Sciatic nerve (tissue), 2 donors: ENCODE results near the gene KRT33A. TPM values are rescaled to one million over a fixed set of nuclear protein-coding genes. Genes with fewer than 3 reads are reported as not detected.

Source experiments
- ATAC-seq: fragments of 200-7000 bp; cut with Tn5 transposase; one replicate; pipeline ENCODE4 v1.9.1; 2020; ENCODE audit warnings: mild to moderate bottlenecking, moderate library complexity
- DNase-seq: peaks from one replicate; pipeline ENCODE4 v3.0.0-alpha.2; 2020; ENCODE audit warnings: low spot score
- intact Hi-C: fragments of 100-400 bp; cut with DNase I; formaldehyde crosslinking; loops from one replicate; pipeline ENCODE4 v1.14.2; 2022
- total RNA-seq: library from RNA; stranded (reverse); fragmentation: NEBNext Ultra II Directional; extraction: Animal tissue kit (Norgen Biotek cat#: 25700); gene quantifications from one replicate; pipeline ENCODE4 v1.2.1, GENCODE V29; 2021
- donor health status: DM: no; HTN: no; CAD: no.
- donor health status: DM: no; HTN: no; CAD: no.

Gene KRT33A
- total RNA-seq, 1 donor from 2014 or later: not detected

DNA sequence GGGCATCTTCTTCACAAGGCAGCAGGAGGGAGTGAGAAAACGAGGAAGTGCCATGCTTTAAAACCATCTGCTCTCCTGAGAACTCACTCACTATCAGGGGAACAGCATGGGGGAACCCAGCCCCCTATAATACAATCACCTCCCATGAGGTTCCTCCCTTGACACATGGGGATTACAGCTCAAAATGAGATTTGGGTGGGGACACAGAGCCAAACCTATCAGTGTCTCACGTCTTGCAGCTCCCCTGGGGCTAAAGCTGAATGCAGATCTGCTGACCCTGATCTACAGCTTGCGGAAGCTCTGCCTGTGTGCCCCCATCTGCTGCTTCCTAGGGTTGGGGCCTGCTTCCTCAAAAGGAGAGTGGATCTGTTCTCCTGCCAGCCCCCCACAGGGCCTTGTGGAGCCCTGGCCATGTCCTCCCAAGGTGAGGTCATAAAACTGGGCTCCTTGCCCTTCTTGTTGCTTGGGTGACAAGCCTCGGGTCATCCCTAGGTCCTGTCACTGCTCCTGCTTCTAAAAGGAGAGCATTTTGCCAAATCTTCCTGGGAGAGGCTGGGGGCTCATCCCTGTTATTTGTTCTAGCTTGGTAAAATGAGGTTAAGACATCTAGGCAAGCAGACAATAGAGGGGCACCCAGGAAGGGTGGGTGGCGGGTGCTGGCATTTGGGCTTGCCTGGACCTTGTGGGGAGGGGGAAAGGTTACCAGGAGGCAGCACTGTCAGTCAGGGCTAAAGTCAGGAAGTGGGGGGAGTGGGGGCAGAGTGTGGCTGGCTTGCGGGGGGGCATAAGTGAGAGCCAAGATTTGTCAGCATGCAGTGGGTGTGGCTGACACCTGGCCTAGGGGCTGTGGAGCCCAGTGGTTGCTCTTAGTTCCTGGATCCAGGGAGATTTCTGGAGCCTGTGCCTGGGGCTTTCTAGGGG is 16.0 kb downstream of the KRT33A start:
- intact Hi-C loops: no loop called here
- ATAC-seq (no peak), DNase-seq (no peak)

DNA sequence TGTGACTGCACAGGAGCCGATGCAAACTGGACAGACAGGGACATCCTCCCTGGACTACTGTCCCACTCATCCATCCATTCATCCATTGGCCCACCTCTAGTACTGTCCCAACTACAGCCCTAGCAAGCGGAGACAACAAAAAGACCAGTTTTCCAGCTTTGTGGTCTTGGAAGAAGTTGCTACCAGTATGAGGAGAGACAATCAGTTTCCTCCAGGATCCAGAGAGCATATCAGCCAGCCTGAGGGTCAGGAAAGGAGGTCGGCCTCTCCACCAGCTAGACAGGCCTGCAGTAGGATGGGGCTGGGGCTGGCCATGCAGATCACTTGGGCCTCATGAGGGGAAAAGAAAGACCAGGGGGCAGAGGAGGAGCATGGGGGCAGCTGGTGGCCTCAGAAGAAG is 16.8 kb downstream of the KRT33A start:
- no peak for ATAC-seq
- no peak for DNase-seq
- intact Hi-C loops: no loop called here

DNA sequence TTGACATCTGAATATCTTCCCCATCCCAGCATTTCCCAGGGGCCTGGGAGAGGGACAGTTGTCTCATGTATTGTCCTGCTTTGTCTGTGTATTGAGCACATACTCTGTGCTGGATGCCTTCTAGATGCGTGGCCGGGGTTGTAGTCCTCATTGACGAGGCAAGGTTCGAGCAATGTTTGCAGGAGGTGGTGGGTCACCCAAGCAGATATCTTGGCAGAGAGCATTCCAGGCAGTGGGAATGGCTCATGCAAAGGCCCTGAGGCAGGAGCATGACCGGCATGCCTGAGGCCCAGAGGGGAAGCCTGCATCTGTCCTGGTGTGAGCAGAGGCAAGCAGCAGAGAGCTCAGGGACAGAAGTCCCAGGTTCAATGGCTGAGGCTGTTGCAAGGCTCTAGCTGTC is 17.5 kb downstream of the KRT33A start:
- intact Hi-C loops: no loop called here
- DNase-seq: no peak

DNA sequence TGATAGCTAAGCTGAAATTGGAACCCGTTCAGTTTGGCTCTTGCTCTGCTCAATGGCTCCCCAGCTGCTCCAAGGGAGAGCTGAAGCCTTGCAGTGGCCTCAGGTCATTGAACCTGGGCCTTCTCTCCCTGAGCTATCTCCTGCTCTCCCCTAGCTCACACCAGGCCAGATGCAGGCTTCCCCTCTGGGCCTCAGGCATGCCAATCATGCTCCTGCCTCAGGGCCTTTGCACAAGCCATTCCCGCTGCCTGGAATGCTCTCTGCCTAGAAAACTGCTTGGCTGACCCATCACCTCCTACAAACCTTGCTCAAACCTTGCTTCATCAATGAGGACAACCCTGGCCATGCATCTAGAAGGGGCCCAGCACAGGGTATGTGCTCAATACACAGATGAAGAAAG is 18.4 kb downstream of the KRT33A start:
- DNase-seq (no peak), ATAC-seq (no peak)
- intact Hi-C loops: no loop called here

More for the DNA sequence above, 17.5 kb downstream of the KRT33A start:
- ATAC-seq: no peak

GRCh38 chr17:41331606-41332005 is 19.0 kb downstream of the KRT33A start:
- DNase-seq (no peak), ATAC-seq (no peak)
- intact Hi-C loops: no loop called here

GRCh38 chr17:41329279-41329948 is 21.2 kb downstream of the KRT33A start:
- no peak for DNase-seq
- ATAC-seq: peak; percentile 39
- intact Hi-C loops: no loop called here

- DNase-seq (no peak), ATAC-seq (no peak)
- intact Hi-C loops: no loop called here
Measured at GRCh38 chr17:41328207-41328606, 22.4 kb downstream of the KRT33A start.

DNA sequence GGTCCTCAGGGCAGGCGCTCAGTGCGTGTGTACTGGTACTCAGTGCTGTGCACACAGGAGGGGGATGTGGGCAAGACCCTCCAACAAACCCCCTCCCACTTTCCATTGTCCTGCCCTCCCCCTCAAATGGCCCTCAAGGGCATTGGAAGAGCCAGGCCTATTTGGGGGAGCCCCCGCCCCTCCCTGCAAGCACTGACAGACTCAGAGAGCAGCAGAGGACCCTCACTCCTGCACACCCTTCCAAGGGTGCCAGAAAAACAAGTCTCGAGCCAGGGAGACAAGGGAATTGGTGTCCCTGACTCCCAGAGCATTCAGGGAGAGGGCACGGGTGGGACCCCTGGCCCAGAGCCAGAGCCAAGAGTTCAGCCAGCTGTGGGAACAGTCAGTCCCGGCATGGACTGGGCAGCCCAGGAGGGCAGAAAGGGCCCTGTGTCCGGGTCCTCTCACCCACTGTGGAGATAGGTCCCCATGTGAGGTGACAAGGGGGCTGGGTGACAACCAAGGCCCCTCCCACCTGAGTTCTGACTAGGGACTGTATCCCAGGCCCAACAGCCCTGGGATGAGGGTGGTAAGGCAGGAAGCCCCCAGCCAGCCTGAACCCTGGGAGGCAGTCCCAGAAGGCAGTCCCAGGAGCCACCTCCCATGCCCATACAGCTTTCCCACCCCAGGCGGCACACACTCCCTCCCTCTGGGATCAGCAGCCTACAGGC is 23.1 kb downstream of the KRT33A start:
- ATAC-seq: no peak
- intact Hi-C loops: no loop called here

DNA sequence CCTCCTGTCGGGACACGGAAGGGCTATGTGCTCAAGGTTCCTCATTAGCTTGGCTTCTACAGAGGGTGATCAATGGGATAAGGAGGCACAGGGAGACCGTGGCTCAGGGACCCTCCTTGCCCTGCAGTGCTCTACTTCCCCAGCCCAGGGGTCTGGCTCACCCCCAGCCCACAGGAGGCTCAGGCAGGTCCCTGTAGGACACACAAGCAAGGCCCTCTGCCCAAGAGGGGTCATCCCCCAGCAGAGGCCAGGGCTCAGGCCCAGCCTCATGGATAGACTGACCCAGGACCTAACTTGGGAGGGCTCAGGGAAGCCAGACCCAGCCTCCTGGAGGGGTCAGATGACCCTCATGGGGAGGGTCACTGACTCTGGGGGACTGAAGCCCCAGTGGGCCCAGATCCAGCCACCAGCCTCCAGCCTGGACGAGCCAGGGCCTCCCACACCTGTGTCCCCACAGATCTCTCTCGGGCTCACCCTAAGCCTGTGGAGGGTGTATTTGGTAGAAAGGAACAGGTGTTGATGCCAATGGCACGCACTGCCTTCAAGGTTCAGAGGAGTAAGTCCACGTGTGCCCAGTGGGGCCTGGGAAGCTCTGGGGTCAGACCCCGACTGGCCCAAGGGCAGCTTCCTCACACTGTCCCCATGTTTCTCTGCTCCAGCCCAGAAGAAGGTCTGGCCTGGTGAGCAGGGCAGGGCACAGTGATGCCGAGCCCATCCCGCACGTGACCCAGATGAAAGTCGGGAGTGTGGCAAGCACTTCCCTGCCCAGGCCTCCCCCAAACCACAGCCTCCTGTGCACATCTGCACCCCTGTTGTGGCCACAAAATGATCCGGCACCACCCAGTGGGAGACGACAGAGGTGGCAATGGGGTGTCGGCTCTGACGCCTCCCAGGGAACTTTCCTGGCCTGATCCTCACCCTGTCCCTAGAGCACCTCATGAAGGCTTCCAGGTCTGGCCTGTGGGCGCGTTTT is 24.2 kb downstream of the KRT33A start:
- intact Hi-C loops: no loop called here
- DNase-seq (no peak), ATAC-seq (peak; percentile 23)

More for the DNA sequence above, 23.1 kb downstream of the KRT33A start:
- no peak for DNase-seq

GRCh38 chr17:41325611-41326010 is 25.0 kb downstream of the KRT33A start:
- ATAC-seq: no peak
- intact Hi-C loops: no loop called here
- no peak for DNase-seq

- intact Hi-C loops: no loop called here
- ATAC-seq (no peak), DNase-seq (no peak)
Measured at GRCh38 chr17:41325126-41325525, 25.5 kb downstream of the KRT33A start.

- intact Hi-C loops: no loop called here
- DNase-seq (no peak), ATAC-seq (no peak)
Measured at GRCh38 chr17:41324180-41325075, 26.2 kb downstream of the KRT33A start.

DNA sequence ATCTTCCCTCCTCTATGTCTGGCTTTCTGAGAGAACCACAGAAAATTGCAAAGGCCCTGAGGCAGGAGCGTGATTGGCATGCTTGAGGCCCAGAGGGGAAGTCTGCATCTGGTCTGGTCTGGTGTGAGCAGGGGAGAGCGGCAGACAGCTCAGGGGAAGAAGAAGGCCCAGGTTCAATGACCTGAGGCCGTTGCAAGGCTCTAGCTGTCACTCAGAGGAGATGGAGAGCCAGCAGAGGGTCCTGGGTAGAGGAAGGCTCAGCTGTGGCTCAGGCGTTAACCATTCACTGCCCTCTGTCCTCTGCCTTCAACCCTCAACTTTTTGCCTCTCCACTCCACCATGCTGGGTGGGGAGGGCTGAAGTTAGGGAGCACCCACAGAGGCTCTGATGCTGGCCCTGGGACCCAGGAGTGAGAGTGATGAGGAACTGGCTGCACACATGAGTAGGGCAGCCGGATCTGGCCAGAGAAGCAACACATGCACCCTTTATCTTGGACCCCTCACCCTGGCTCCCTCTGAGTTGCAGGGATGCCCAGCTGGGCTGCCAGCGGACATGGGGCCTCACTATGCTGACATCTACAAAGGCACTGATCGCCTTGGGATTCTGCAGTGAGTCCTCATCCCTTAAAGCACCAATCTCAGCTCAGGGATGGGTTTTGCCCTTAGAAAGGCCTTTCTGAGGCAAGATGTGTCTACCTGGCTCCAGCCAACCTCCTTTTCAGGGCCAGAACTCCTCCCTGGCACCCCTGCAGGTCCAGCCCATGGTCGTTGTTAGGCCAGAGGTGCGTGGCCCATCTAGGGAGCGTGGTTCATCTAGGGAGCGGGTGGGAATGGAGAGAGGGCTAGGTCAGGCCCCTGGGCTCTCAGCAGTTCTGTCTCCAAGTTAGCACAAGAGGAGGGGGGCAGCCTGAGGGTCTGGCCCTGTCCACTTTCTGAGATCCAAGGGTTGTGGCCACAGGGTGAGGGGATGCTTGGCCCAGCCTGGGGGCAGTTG is 27.4 kb downstream of the KRT33A start:
- no peak for DNase-seq
- ATAC-seq: no peak
- intact Hi-C loops: no loop called here

- ATAC-seq: peak; percentile 73
- intact Hi-C loops: no loop called here
Measured at GRCh38 chr17:41322094-41322902, 28.3 kb downstream of the KRT33A start.

DNA sequence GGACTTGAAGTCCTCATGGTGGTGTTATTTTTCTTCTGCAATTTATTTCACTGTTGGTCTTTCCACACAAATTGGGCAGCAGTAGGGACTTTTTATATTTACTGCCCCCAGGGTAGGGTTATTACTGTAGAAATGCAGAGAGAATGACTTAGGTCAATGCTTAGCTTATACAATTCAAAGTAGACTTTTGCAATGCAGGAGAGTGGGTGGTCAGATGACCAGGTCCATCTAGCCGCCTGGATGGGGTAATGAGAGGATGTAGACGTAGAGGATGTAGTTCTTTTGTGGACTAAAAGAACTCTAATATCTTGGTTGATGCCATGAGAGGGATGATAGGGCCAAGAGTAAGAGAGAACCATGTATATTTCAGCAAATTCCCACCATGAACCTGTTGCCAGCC is 32.4 kb downstream of the KRT33A start:
- intact Hi-C loops: no loop called here
- ATAC-seq: no peak
- DNase-seq: no peak

More at GRCh38 chr17:41322094-41322902, 28.3 kb downstream of the KRT33A start:
- no peak for DNase-seq
